ENCODE measurements around the gene PDE2A. TPM values are rescaled to one million over a fixed set of nuclear protein-coding genes. Genes with fewer than 3 reads are reported as not detected.

The PDE2A gene
- total and polyA plus RNA-seq, 8 donors = 3.5 to 548 (median 25.9) TPM

GRCh38 chr11:72683782-72684200 is 9.6 kb upstream of the PDE2A start:
- no peak overlapping the region for H3K4me3 ChIP-seq
- TF ChIP-seq EP300 (IDR thresholded peaks at IDR 0.05) (no peak), CTCF (IDR thresholded peaks at IDR 0.05) (peak in 5 of 7 experiments; percentile 89 to 97 (median 92))
- H3K36me3 ChIP-seq = peaks cover 15 to 61% (median 54%) of the 10 kb centered on the region in 4 donors
- intact Hi-C loops (cut with DNase I; ENCODE audit: low total_unique reads) = no loop called here
- peak; percentile 68 to 83 for DNase-seq
- peaks cover 6 to 31% (median 16%) of the 10 kb centered on the region in 4 donors for H3K4me1 ChIP-seq
- no peaks in the 10 kb centered on the region for H3K9me3 ChIP-seq
- peaks cover 0 to 25% (median 13%) of the 10 kb centered on the region in 3 donors for H3K27me3 ChIP-seq
- 52 to 80% (median 56%) methylated on average over 3 to 7 of the region's 7 CpGs for whole genome bisulfite sequencing, 5 donors
- peak overlapping the region in 1 of 5 donors; percentile 16 for H3K27ac ChIP-seq

DNA sequence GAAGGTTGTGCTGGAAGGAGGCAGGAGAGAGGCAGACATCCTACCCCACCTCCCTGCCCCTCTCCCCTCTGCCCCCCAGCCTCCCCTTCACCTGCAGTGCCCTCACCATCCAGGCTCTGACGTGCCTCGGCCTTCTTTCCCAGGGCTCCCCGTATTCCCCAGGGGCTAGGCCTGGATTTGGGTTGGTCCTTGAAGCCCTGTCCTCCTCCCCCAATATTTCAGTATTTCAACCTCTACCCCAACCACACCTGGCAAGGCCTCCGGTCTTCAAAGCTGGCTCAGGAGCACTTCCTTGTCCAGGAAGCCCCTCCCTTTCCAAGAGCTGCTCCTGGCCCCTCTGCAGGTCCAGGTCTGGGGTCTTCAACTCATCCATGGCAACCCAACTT is 8.6 kb upstream of the PDE2A start:
- Histone ChIP-seq H3K9me3 (no peaks in the 10 kb centered on the region), H3K4me3 (no peak overlapping the region), H3K27me3 (peaks cover 0 to 34% (median 22%) of the 10 kb centered on the region in 3 donors), H3K27ac (no peak overlapping the region), H3K4me1 (peaks cover 6 to 31% (median 16%) of the 10 kb centered on the region in 4 donors), H3K36me3 (peaks cover 9 to 52% (median 44%) of the 10 kb centered on the region in 4 donors)
- 62 to 74% (median 66%) methylated on average over 2 to 4 of the region's 4 CpGs for WGBS, 5 donors
- DNase-seq = no peak
- intact Hi-C loops (cut with DNase I; ENCODE audit: low total_unique reads) = no loop called here
- TF ChIP-seq EP300 (IDR thresholded peaks at IDR 0.05) = no peak
- TF ChIP-seq POLR2A (IDR thresholded peaks at IDR 0.05) = no peak
- no peak for TF ChIP-seq CTCF (IDR thresholded peaks at IDR 0.05)

- no peak for DNase-seq
- H3K36me3 ChIP-seq = peaks cover 5 to 47% (median 39%) of the 10 kb centered on the region in 4 donors
- H3K4me1 ChIP-seq = peaks cover 6 to 31% (median 16%) of the 10 kb centered on the region in 4 donors
- H3K27ac ChIP-seq = no peak overlapping the region
- peaks cover 0 to 39% (median 27%) of the 10 kb centered on the region in 3 donors for H3K27me3 ChIP-seq
- H3K9me3 ChIP-seq = no peaks in the 10 kb centered on the region
- 74 to 93% (median 79%) methylated on average over 5 of the region's 5 CpGs for WGBS, 5 donors
- H3K4me3 ChIP-seq = no peak overlapping the region
- TF ChIP-seq POLR2AphosphoS5 (IDR thresholded peaks at IDR 0.05) (no peak), EP300 (IDR thresholded peaks at IDR 0.05) (no peak), CTCF (IDR thresholded peaks at IDR 0.05) (no peak), POLR2A (IDR thresholded peaks at IDR 0.05) (no peak)
- intact Hi-C loops (cut with DNase I; ENCODE audit: low total_unique reads) = no loop called here
These were observed 8.1 kb upstream of the PDE2A start for GRCh38 chr11:72682238-72682857.

DNA sequence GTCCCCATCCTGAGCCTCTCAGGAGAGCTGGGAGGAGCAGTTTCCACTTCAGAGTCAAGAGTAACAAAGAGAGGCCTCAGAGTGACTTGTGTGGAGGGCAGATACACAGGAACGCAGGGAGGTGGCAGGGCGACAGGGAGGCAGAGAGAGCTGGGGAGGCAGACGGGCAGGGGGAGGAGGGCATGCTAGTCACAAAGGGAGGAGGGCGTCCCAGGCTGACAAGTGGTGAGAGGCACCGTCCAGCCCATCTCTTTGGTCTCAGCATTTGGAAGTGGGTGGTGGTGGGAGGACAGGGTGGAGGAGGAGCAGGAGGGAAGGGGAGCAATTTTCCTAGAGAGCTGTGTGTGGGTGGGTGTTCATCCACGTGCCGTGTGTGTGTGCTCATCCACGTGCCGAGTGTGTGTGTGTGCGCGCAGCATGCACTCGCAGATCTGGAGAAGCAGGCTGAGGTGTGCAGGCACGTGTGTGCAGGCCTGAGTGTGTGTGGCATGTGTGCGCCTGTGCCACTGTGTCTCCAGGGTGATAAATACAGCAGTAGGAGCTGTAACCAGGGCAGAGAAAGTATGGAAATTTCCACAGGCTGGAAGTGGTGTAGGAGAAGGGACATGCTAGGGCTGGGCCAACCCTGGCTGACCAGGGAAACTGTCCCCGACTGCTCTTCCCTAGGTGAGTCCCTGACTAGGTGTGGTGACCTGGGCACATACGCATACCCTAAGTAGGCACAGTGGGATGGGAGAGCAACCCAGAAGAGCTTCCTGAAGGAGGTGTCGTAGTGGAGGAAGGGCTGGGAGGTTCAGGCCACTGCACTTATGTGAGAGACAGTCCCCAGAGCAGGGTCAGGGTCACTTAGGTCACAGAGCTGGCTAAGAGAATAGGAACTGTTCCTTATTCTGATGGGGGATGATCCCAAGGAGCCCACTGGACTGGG is 7.3 kb upstream of the PDE2A start:
- no peak overlapping the region for H3K27ac ChIP-seq
- intact Hi-C loops (cut with DNase I; ENCODE audit: low total_unique reads) = no loop called here
- WGBS, 5 donors = 29 to 43% (median 39%) methylated on average over 17 of the region's 17 CpGs
- DNase-seq = peak in 1 of 2 donors; percentile 54
- H3K4me1 ChIP-seq = peaks cover 6 to 34% (median 21%) of the 10 kb centered on the region in 4 donors
- TF ChIP-seq POLR2AphosphoS5 (IDR thresholded peaks at IDR 0.05) (no peak), EP300 (IDR thresholded peaks at IDR 0.05) (no peak), CTCF (IDR thresholded peaks at IDR 0.05) (no peak), POLR2A (IDR thresholded peaks at IDR 0.05) (no peak)
- peaks cover 0 to 48% (median 36%) of the 10 kb centered on the region in 3 donors for H3K27me3 ChIP-seq
- H3K36me3 ChIP-seq = peaks cover 0 to 38% (median 31%) of the 10 kb centered on the region in 4 donors
- no peak overlapping the region for H3K4me3 ChIP-seq
- no peaks in the 10 kb centered on the region for H3K9me3 ChIP-seq
